Effector memory CD4-positive, alpha-beta T cell (primary cell): ENCODE measurements around the gene CACHD1.

ENCODE experiments used
- DNase-seq, 3 donors: peaks; one replicate each; pipeline ENCODE4 v3.0.0-alpha.2; 2020
- H3K27ac ChIP-seq: 2 replicates; pipeline ENCODE4 v1.7.0; 2013; ENCODE audit warnings: mild to moderate bottlenecking, low read length, moderate library complexity; ENCODE audit not compliant: insufficient read depth, poor library complexity, severe bottlenecking
- H3K27me3 ChIP-seq: replicated peaks from 2 replicates; pipeline ENCODE4 v1.7.0; 2013; ENCODE audit warnings: mild to moderate bottlenecking, low read length; ENCODE audit not compliant: insufficient read depth, control insufficient read depth, poor library complexity, severe bottlenecking
- H3K36me3 ChIP-seq: 2 replicates; pipeline ENCODE4 v1.7.0; 2013; ENCODE audit warnings: mild to moderate bottlenecking, low read length, moderate library complexity; ENCODE audit not compliant: control insufficient read depth, insufficient read depth
- H3K4me1 ChIP-seq: 2 replicates; pipeline ENCODE4 v1.7.0; 2013; ENCODE audit warnings: low read length, mild to moderate bottlenecking; ENCODE audit not compliant: control insufficient read depth, insufficient read depth, poor library complexity, severe bottlenecking
- H3K4me3 ChIP-seq: 2 replicates; pipeline ENCODE4 v1.7.0; 2013; ENCODE audit warnings: low read length, low read depth, mild to moderate bottlenecking; ENCODE audit not compliant: insufficient read depth, poor library complexity, severe bottlenecking
- H3K9me3 ChIP-seq: 2 replicates; pipeline ENCODE4 v1.7.0; 2013; ENCODE audit warnings: mild to moderate bottlenecking, low read length, moderate library complexity; ENCODE audit not compliant: control insufficient read depth

CACHD1 gene

GRCh38 chr1:64516803-64517568 lies 47.1 kb downstream of the CACHD1 start:
- Histone ChIP-seq H3K27me3 (no peaks in the 10 kb centered on the region), H3K9me3 (no peaks in the 10 kb centered on the region), H3K36me3 (no peaks in the 10 kb centered on the region), H3K27ac (no peak overlapping the region), H3K4me1 (no peaks in the 10 kb centered on the region), H3K4me3 (no peak overlapping the region)
- DNase-seq: no peak

- DNase-seq: no peak
- H3K4me3 ChIP-seq: no peak overlapping the region
- H3K9me3 ChIP-seq: no peaks in the 10 kb centered on the region
- no peak overlapping the region for H3K27ac ChIP-seq
- H3K27me3 ChIP-seq: no peaks in the 10 kb centered on the region
- H3K36me3 ChIP-seq: no peaks in the 10 kb centered on the region
- no peaks in the 10 kb centered on the region for H3K4me1 ChIP-seq
Observed at GRCh38 chr1:64517640-64518039, 47.7 kb downstream of the CACHD1 start.

- H3K9me3 ChIP-seq: no peaks in the 10 kb centered on the region
- DNase-seq: no peak
- H3K36me3 ChIP-seq: no peaks in the 10 kb centered on the region
- no peak overlapping the region for H3K27ac ChIP-seq
- H3K27me3 ChIP-seq: no peaks in the 10 kb centered on the region
- H3K4me3 ChIP-seq: no peak overlapping the region
- no peaks in the 10 kb centered on the region for H3K4me1 ChIP-seq
Observed at GRCh38 chr1:64518692-64519481, 49.0 kb downstream of the CACHD1 start.

GRCh38 chr1:64519901-64520300 lies 50.0 kb downstream of the CACHD1 start:
- no peaks in the 10 kb centered on the region for H3K9me3 ChIP-seq
- H3K36me3 ChIP-seq: no peaks in the 10 kb centered on the region
- no peaks in the 10 kb centered on the region for H3K27me3 ChIP-seq
- no peak overlapping the region for H3K27ac ChIP-seq
- H3K4me3 ChIP-seq: no peak overlapping the region
- DNase-seq: no peak
- H3K4me1 ChIP-seq: no peaks in the 10 kb centered on the region

GRCh38 chr1:64522740-64523139 lies 52.8 kb downstream of the CACHD1 start:
- Histone ChIP-seq H3K9me3 (no peaks in the 10 kb centered on the region), H3K4me3 (no peak overlapping the region), H3K4me1 (no peaks in the 10 kb centered on the region), H3K27ac (no peak overlapping the region), H3K36me3 (no peaks in the 10 kb centered on the region), H3K27me3 (no peaks in the 10 kb centered on the region)
- DNase-seq: no peak

- Histone ChIP-seq H3K27ac (no peak overlapping the region), H3K9me3 (no peaks in the 10 kb centered on the region), H3K36me3 (no peaks in the 10 kb centered on the region), H3K4me3 (no peak overlapping the region), H3K27me3 (no peaks in the 10 kb centered on the region), H3K4me1 (no peaks in the 10 kb centered on the region)
- DNase-seq: no peak
Observed at GRCh38 chr1:64523413-64524337, 53.7 kb downstream of the CACHD1 start.

- no peak for DNase-seq
- Histone ChIP-seq H3K27me3 (no peaks in the 10 kb centered on the region), H3K4me3 (no peak overlapping the region), H3K4me1 (no peaks in the 10 kb centered on the region), H3K36me3 (no peaks in the 10 kb centered on the region), H3K9me3 (no peaks in the 10 kb centered on the region), H3K27ac (no peak overlapping the region)
Observed at GRCh38 chr1:64524614-64525013, 54.7 kb downstream of the CACHD1 start.

- H3K27ac ChIP-seq: no peak overlapping the region
- H3K36me3 ChIP-seq: no peaks in the 10 kb centered on the region
- no peaks in the 10 kb centered on the region for H3K27me3 ChIP-seq
- no peaks in the 10 kb centered on the region for H3K9me3 ChIP-seq
- no peaks in the 10 kb centered on the region for H3K4me1 ChIP-seq
- DNase-seq: no peak
- no peak overlapping the region for H3K4me3 ChIP-seq
Observed at GRCh38 chr1:64525116-64525686, 55.3 kb downstream of the CACHD1 start.

GRCh38 chr1:64526312-64526711 lies 56.4 kb downstream of the CACHD1 start:
- H3K9me3 ChIP-seq: no peaks in the 10 kb centered on the region
- H3K4me3 ChIP-seq: no peak overlapping the region
- H3K27me3 ChIP-seq: no peaks in the 10 kb centered on the region
- no peak for DNase-seq
- no peak overlapping the region for H3K27ac ChIP-seq
- H3K4me1 ChIP-seq: no peaks in the 10 kb centered on the region
- H3K36me3 ChIP-seq: no peaks in the 10 kb centered on the region
